IPS-20b (cell line): Measurements from ENCODE around the gene PTPRN2.

Experiments
- H3K27ac ChIP-seq: one replicate; pipeline ENCODE4 v1.5.1; 2013; ENCODE audit warnings: low read length
- H3K27me3 ChIP-seq: 2 replicates; pipeline ENCODE4 v1.6.1; 2013; ENCODE audit warnings: mild to moderate bottlenecking, low read length, inconsistent platforms; ENCODE audit not compliant: insufficient read depth
- H3K36me3 ChIP-seq: 2 replicates; pipeline ENCODE4 v1.6.1; 2013; ENCODE audit warnings: low read depth, mild to moderate bottlenecking, inconsistent platforms, low read length, moderate library complexity; ENCODE audit not compliant: insufficient read depth
- H3K4me1 ChIP-seq: 2 replicates; pipeline ENCODE4 v1.6.1; 2013; ENCODE audit warnings: mild to moderate bottlenecking, control low read depth, inconsistent platforms, low read length, moderate library complexity; ENCODE audit not compliant: insufficient read depth
- H3K4me3 ChIP-seq: 2 replicates; pipeline ENCODE4 v1.5.1; 2013; ENCODE audit warnings: mild to moderate bottlenecking, low read length, inconsistent platforms
- H3K9ac ChIP-seq: 2 replicates; pipeline ENCODE4 v1.6.1; 2013; ENCODE audit warnings: low read depth, mild to moderate bottlenecking, inconsistent platforms, low read length, moderate library complexity
- H3K9me3 ChIP-seq: 2 replicates; pipeline ENCODE4 v1.6.1; 2013; ENCODE audit warnings: mild to moderate bottlenecking, low read depth, low read length, inconsistent platforms; ENCODE audit not compliant: insufficient read depth

PTPRN2 gene

DNA sequence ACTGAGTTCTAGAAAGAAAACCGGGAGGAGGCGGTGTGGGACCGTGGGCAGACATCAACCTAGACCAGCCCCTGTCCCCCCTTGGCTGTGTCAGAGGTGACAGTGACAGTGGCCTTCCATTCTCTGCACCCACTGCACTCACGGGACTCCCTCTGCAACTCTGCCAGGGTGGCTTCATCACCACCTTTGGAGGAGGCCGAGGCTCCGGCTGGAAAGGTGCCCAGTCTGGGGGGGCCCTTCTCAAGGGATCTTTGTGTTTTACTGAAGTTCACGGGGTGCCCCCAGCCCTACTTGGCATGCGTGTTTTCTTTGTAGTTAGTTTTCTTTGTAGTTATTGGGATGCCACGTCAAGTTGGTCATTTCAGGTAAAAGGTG, 833.2 kb downstream of the PTPRN2 start:
- H3K4me3 ChIP-seq = no peak overlapping the region
- H3K27me3 ChIP-seq = no peaks in the 10 kb centered on the region
- no peak overlapping the region for H3K9ac ChIP-seq
- no peaks in the 10 kb centered on the region for H3K4me1 ChIP-seq
- no peaks in the 10 kb centered on the region for H3K36me3 ChIP-seq
- peaks cover 45% of the 10 kb centered on the region for H3K9me3 ChIP-seq
- H3K27ac ChIP-seq = no peak overlapping the region

DNA sequence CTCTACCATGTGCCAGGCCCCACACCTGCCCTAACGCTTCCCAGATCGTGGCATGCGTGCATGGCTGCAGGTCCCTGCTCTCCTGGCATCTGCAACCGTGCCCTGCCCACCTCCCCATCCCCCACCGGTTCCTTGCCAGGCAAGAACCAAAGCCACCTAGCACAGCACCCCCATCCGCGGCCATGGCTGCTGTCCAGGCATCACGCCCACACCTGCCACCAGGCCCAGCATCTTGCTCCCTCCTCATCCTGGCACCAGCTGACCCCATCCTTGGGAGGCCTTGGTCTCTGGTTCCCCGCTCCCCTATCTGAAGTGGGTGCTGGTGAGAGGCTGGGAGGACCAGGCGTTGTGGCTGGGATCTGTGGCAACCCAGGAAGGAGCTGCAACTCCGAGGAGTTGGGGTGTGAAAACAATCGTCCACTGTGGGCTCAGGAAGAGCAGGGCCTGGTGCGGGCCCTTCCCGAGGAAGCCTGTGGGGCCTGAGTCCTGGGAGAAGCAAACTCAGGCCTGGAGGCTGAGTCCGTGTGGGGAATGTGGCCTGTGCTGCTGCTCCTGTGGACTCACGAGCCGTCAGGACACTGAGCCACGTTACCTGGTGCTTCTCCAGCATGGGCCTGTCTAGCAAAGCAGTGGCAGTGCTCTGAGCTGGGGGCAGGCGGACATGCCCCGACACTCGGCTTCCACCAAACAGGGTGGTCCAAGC, 833.8 kb downstream of the PTPRN2 start:
- no peak overlapping the region for H3K9ac ChIP-seq
- H3K36me3 ChIP-seq = no peaks in the 10 kb centered on the region
- H3K27ac ChIP-seq = no peak overlapping the region

DNA sequence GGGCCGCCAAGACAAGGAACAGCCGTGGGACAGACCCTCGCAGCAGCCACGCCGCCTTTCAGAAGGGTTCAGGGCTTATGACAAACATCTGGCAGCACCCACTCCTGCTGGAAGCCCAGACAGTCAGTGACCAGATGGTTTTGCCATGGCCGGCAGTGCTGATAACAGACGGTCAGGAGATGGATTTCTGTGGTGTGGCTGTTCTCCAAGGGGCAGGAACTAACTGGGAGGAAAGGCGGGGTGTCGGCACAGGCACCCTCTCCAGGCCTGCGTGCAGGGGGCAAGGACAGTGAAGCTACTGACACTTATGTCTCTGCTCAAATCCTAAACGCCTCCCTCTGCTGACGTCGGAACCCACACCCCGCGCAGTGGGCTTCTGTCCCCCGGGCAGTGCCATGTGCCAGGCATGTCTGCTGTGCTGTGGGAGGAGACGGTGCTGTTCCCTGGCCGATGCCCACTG, 834.8 kb downstream of the PTPRN2 start:
- no peaks in the 10 kb centered on the region for H3K4me1 ChIP-seq
- H3K27ac ChIP-seq = no peak overlapping the region
- no peaks in the 10 kb centered on the region for H3K36me3 ChIP-seq
- H3K9ac ChIP-seq = no peak overlapping the region
- H3K4me3 ChIP-seq = no peak overlapping the region
- peaks cover 45% of the 10 kb centered on the region for H3K9me3 ChIP-seq
- no peaks in the 10 kb centered on the region for H3K27me3 ChIP-seq

More for the DNA sequence above, 833.8 kb downstream of the PTPRN2 start:
- no peaks in the 10 kb centered on the region for H3K4me1 ChIP-seq
- no peak overlapping the region for H3K4me3 ChIP-seq
- peaks cover 45% of the 10 kb centered on the region for H3K9me3 ChIP-seq
- H3K27me3 ChIP-seq = no peaks in the 10 kb centered on the region

DNA sequence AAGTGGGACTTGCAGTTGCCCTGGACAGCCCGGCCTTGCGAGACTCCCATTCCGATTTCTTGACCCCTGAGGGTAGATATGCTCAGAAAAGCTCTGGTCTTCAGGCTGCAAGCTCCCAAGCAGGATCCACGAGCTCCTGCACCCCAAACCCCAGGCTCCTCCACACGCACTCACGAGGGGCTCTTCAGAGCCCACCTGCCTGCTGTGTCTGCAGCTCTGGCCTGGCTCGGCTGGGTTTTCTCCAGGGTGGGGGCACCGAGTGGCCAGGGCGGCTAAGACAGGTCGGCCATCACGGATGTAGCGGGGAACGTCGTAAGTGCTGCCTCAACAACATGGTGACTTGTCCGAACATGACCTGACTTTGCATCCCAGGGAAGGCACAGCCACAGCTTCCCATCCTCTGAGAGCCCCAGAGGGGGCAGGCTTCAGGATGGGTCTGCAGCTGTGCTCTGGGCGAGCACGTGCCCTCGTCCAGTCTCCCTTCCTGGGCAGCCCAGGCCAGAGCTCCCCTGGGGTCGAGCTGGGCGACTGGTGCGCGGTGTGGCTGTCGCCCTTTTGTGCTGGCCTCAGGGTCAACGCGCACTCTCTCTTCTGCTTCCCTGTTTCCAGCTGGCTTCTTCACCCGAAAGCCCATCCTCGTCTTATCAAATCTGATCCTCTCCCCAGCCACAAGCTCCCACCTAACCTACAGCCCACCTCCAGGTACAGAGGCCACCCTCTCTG, 835.5 kb downstream of the PTPRN2 start:
- Histone ChIP-seq H3K27ac (no peak overlapping the region), H3K9ac (no peak overlapping the region), H3K27me3 (no peaks in the 10 kb centered on the region)

DNA sequence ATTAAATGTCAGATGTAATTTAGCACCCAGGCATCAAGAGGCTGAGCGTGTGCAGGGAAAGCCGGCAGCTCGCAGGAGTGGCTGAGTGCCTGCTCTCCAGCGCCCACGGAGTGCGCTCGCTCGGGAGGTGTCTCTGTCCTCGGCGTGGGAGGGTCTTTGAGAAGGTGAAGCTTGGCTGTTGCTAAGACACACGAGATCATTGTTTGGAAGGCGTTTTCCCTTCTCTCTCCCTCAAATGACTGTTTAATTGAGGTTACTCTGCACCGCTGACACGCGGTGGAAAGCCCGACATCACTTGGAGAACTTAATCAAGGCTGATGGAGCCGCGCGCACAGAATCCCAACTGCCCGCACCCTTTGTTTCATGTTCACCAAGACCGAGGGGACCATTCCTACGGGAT, 836.2 kb downstream of the PTPRN2 start:
- Histone ChIP-seq H3K36me3 (no peaks in the 10 kb centered on the region), H3K27ac (no peak overlapping the region), H3K27me3 (no peaks in the 10 kb centered on the region), H3K4me3 (no peak overlapping the region), H3K9ac (no peak overlapping the region), H3K4me1 (no peaks in the 10 kb centered on the region), H3K9me3 (peaks cover 37% of the 10 kb centered on the region)

More for the DNA sequence above, 835.5 kb downstream of the PTPRN2 start:
- no peaks in the 10 kb centered on the region for H3K36me3 ChIP-seq
- H3K4me3 ChIP-seq = no peak overlapping the region
- H3K4me1 ChIP-seq = no peaks in the 10 kb centered on the region
- peaks cover 40% of the 10 kb centered on the region for H3K9me3 ChIP-seq

DNA sequence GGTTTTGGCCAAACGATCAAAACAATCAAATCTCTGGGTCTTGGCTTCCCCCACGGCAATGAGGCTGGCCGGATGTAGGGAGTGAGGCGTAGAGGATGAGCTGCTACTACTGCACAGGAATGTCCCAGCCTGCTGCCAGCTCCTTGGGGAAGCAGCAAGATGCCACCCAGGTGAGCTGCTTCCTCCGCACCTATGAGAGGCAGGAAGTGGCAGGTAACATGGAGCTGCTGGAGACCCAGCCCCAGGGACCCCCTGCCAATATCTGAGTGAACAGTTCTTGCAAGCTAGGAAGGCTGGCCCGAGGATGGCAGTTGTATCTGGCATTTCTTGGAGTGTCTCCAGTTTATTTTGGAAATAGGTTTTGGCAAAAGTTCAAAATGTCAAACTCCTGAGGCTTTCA, 837.3 kb downstream of the PTPRN2 start:
- no peaks in the 10 kb centered on the region for H3K36me3 ChIP-seq
- no peak overlapping the region for H3K9ac ChIP-seq
- H3K4me3 ChIP-seq = no peak overlapping the region
- H3K4me1 ChIP-seq = no peaks in the 10 kb centered on the region
- peaks cover 38% of the 10 kb centered on the region for H3K9me3 ChIP-seq
- H3K27ac ChIP-seq = no peak overlapping the region
- H3K27me3 ChIP-seq = no peaks in the 10 kb centered on the region

DNA sequence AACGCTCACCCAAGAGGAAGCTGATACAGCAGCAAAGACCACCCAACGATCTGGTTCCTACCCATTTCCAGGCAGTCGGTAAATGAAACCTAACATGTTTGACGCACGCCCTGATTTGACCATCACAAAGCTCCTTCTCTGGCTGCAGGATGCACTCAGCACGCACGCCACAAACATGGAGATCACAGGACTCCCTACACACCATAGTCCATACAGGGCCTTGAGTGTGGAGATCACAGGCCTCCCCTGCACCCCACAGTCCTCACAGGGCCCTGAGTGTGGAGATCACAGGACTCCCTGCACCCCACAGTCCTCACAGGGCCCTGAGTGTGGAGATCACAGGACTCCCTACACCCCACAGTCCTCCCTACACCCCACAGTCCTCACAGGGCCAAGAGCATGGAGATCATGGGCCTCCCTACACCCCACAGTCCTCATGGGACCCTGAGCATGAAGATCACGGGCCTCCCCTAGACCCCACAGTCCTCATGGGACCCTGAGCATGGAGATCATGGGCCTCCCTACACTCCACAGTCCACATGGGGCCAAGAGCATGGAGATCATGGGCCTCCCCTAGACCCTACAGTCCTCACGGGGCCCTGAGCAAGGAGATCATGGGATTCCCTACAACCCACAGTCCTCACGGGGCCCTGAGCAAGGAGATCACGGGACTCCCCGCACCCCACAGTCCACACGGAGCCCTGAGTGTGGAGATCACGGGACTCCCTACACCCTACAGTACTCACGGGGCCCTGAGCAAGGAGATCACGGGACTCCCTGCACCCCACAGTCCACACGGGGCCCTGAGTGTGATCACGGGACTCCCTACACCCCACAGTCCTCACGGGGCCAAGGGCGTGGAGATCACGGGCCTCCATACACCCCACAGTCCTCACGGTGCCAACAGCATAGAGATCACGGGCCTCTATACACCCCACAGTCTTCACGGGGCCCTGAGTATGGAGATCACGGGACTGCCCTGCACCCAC, 841.6 kb downstream of the PTPRN2 start:
- Histone ChIP-seq H3K9ac (no peak overlapping the region), H3K27me3 (no peaks in the 10 kb centered on the region), H3K4me1 (no peaks in the 10 kb centered on the region), H3K36me3 (no peaks in the 10 kb centered on the region), H3K27ac (no peak overlapping the region), H3K9me3 (peaks cover 43% of the 10 kb centered on the region), H3K4me3 (no peak overlapping the region)

DNA sequence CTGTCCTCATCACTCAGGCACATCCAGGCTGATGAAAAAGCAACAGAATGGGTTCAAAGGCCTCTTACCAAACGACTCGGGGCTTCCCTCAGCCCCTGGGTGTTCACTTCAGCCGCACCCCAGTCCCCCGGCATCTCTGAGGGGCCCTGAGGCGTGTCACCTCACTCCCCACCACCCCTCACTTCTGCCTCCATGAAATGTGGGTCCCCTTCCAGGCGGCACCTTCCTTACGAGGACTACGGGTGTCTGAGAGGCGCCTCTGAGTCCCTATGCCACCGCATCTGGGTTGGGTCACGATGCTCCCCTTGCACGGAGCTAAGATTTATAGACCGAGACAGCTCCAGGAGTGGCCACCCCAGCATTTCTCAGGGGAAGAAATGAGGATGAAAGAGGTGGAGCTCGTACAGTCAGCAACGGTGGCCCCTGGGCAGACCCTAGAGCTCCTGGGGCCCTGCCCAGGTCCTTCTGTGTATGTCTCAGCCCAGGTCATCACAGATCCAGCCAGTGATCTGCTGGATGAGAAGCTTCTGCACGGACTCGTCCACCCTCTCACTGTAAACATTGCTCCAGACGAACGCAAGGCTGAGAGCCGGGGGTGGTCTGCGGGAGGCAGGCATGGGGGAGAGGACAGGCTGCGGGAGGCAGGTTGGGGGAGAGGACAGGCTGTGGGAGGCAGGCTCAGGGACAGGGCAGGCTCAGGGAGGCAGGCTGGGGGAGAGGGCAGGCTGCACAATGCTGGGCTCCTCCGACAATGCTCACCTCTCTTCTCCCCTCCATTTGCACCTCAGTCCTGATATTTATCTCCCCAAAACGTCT, 842.6 kb downstream of the PTPRN2 start:
- peaks cover 45% of the 10 kb centered on the region for H3K9me3 ChIP-seq
- H3K27me3 ChIP-seq = no peaks in the 10 kb centered on the region
- H3K4me3 ChIP-seq = no peak overlapping the region
- H3K9ac ChIP-seq = no peak overlapping the region
- no peaks in the 10 kb centered on the region for H3K4me1 ChIP-seq
- no peaks in the 10 kb centered on the region for H3K36me3 ChIP-seq
- no peak overlapping the region for H3K27ac ChIP-seq

DNA sequence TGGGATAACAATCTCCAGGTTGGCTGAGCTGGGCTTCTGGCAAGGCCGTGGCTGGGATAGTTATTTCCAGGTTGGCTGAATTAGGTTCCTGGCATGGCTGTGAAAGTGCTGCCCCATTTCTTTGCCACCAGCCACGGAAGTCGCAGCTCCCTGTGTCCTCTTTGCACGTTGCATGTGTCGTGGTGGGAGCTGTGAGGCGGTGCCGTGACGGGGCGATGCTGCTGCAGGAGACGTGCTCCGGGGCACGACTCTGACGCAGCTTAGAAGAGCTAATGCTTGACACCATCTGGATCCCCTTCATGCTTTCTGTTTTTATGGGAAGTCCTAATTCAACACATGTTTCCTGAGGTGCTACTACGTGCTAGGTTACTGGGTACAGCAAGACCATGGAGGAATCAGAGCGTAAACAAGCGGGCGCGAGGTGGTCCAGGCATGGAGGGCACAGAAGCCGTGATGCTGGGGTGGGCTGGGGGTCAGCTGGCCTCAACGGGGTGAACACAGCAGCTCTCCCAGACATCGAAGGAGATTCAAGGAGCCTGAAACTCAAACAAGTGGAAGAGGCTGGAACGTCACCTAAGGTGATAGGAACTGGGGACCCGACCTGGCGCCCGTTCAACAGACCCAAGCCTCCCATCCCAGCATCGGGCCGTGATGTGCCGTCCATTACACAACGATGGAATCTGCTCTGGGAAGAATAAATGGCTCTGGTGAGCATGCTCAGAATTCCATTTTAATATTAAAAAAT, 843.7 kb downstream of the PTPRN2 start:
- H3K27me3 ChIP-seq = no peaks in the 10 kb centered on the region
- H3K36me3 ChIP-seq = no peaks in the 10 kb centered on the region
- H3K4me3 ChIP-seq = no peak overlapping the region
- no peak overlapping the region for H3K9ac ChIP-seq
- peaks cover 54% of the 10 kb centered on the region for H3K9me3 ChIP-seq
- H3K4me1 ChIP-seq = no peaks in the 10 kb centered on the region
- H3K27ac ChIP-seq = no peak overlapping the region

DNA sequence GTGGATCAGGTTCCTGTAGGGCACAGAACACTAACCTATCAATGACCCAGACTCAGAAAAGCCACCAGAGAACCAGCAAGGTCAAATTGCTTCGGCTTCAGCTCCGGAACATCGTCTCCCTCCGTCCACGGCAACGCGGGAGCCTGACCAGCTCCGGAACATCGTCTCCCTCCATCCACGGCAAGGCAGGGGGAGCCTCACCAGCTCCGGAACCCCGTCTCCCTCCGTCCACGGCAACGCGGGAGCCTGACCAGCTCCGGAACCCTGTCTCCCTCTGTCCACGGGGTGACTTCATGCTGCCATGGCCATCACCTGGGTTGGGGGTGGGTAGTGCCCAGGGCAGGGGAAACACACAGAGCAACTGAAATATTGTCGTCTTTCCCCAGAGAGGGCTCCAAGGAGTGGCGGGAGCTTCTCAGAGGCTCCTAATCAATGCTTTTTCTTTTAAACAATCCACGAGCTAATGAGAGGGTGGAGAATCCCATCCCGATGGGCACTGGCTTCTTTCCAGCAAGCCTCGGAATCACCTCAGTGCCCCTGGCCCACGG, 847.3 kb downstream of the PTPRN2 start:
- Histone ChIP-seq H3K4me1 (no peaks in the 10 kb centered on the region), H3K27ac (no peak overlapping the region), H3K27me3 (no peaks in the 10 kb centered on the region), H3K36me3 (no peaks in the 10 kb centered on the region), H3K4me3 (no peak overlapping the region), H3K9me3 (peaks cover 58% of the 10 kb centered on the region), H3K9ac (no peak overlapping the region)
